Suprapubic skin (tissue), 4 donors: ENCODE data around the gene DHCR7. TPM values are rescaled to one million over a fixed set of nuclear protein-coding genes. Genes with fewer than 3 reads are reported as not detected.
A peak's percentile ranks its signal among the peaks of the same experiment; 100 is the strongest.

Source experiments
- DNase-seq, 2 donors: peaks; one replicate each; pipeline ENCODE4 v3.0.0-alpha.2; 2019; ENCODE audit warnings: low spot score in 2 of 2
- H3K27ac ChIP-seq: fragments of 200-600 bp; sonication (generic); one replicate; pipeline ENCODE4 v1.5.1; 2019
- H3K27me3 ChIP-seq: fragments of 200-600 bp; sonication (generic); one replicate; pipeline ENCODE4 v1.5.1; 2019
- H3K36me3 ChIP-seq: fragments of 200-600 bp; sonication (generic); one replicate; pipeline ENCODE4 v1.5.1; 2019
- H3K4me1 ChIP-seq: fragments of 200-600 bp; sonication (generic); one replicate; pipeline ENCODE4 v1.5.1; 2019
- H3K4me3 ChIP-seq: fragments of 200-600 bp; sonication (generic); one replicate; pipeline ENCODE4 v1.5.1; 2019; ENCODE audit warnings: mild to moderate bottlenecking
- H3K9me3 ChIP-seq: fragments of 200-600 bp; sonication (generic); one replicate; pipeline ENCODE4 v1.5.1; 2019
- EP300 ChIP-seq: sonication (generic); formaldehyde crosslinking; IDR thresholded peaks from one replicate; pipeline ENCODE4 v1.6.1; 2017; ENCODE audit warnings: antibody characterized with exemption
- POLR2A ChIP-seq, 2 donors: fragments of 450-650 bp; IDR thresholded peaks; one replicate each; pipeline ENCODE4 v1.6.1; 2017; ENCODE audit warnings: antibody characterized with exemption in 2 of 2, mild to moderate bottlenecking in 2 of 2, moderate library complexity in 2 of 2
- POLR2AphosphoS5 ChIP-seq, 3 donors: sonication (generic); formaldehyde crosslinking; IDR thresholded peaks; one replicate each; pipeline ENCODE4 v1.6.1; 2017; ENCODE audit warnings: antibody characterized with exemption in 3 of 3
- WGBS: methylation state at CpG from one replicate; pipeline ENCODE4 v1.1.5; 2018; 5-methylcytosine and 5-hydroxymethylcytosine counted together
- total RNA-seq, 4 donors: library from RNA; depleted of rRNA; stranded (reverse); fragments of >200 nt; gene quantifications; one replicate each; pipeline ENCODE4 v1.1.0, GENCODE V29; 2016
- TF ChIP-seq, protein P1 (sequence below), 2 donors: fragments of 200-600 bp in 1 of 2; fragments of 450-650 bp in 1 of 2; sonication (generic) in 1 of 2; IDR thresholded peaks; one replicate each; pipeline ENCODE4 v1.5.1; 2016 to 2019; ENCODE audit warnings: antibody characterized with exemption in 2 of 2, mild to moderate bottlenecking in 1 of 2, moderate library complexity in 1 of 2

DHCR7 gene
- total RNA-seq, 4 donors from 2014 or later: 41.8 to 140 (median 76.7) TPM

DNA sequence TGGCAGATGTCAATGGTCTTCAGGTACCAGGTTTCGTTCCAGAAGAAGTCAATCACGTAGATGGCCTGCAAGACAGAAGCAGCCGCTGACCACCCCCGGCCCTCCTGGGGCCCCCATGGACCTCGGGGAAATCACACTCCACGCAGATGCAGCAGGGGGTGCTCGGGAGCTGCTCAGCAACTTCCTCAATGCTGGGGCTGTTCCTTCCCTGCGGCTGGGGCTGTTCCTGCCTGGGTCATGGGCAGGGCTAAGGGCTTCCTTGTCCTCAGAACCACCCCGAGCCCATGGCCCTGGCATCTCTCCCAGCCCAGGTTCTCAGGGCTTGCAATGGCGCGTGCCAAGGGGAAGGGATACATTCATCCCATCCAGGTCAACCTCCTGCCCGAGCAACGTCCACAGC lies 10.3 kb downstream of the DHCR7 start:
- WGBS: 84% methylated on average over 5 of the region's 13 CpGs
- Histone ChIP-seq H3K4me1 (peaks cover 18% of the 10 kb centered on the region), H3K36me3 (peaks cover 23% of the 10 kb centered on the region), H3K4me3 (no peak overlapping the region), H3K9me3 (no peaks in the 10 kb centered on the region), H3K27ac (no peak overlapping the region), H3K27me3 (peaks cover 2% of the 10 kb centered on the region)
- no peak for TF ChIP-seq EP300
- no peak for TF ChIP-seq POLR2A (IDR thresholded peaks at IDR 0.05)
- TF ChIP-seq, protein P1, sequence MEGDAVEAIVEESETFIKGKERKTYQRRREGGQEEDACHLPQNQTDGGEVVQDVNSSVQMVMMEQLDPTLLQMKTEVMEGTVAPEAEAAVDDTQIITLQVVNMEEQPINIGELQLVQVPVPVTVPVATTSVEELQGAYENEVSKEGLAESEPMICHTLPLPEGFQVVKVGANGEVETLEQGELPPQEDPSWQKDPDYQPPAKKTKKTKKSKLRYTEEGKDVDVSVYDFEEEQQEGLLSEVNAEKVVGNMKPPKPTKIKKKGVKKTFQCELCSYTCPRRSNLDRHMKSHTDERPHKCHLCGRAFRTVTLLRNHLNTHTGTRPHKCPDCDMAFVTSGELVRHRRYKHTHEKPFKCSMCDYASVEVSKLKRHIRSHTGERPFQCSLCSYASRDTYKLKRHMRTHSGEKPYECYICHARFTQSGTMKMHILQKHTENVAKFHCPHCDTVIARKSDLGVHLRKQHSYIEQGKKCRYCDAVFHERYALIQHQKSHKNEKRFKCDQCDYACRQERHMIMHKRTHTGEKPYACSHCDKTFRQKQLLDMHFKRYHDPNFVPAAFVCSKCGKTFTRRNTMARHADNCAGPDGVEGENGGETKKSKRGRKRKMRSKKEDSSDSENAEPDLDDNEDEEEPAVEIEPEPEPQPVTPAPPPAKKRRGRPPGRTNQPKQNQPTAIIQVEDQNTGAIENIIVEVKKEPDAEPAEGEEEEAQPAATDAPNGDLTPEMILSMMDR (IDR thresholded peaks at IDR 0.05): no peak
- no peak for DNase-seq

DNA sequence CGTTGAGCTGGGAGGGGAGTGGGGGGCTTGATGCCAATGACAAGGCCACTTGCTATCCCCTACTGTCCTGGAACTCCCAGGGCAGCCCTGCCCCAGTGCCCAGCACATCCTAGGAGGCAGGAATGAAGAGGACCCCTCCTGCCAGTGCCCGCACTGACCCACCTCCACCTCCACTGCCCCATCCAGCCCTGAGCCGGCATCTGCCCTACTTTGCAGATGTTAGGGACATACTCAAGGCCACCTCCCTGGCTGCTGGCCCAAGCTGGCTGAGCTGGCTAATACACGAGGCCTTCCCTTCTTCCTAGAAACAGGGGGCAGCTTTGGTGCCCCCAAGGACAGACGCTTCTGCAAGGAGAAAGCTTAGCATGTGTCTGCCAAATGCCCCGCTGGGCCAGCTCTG lies 10.8 kb downstream of the DHCR7 start:
- Histone ChIP-seq H3K36me3 (peaks cover 23% of the 10 kb centered on the region), H3K27me3 (no peaks in the 10 kb centered on the region), H3K4me3 (no peak overlapping the region), H3K27ac (no peak overlapping the region), H3K9me3 (no peaks in the 10 kb centered on the region), H3K4me1 (peaks cover 23% of the 10 kb centered on the region)
- no peak for TF ChIP-seq EP300
- TF ChIP-seq, protein P1 (IDR thresholded peaks at IDR 0.05): no peak
- TF ChIP-seq POLR2A (IDR thresholded peaks at IDR 0.05): no peak
- no peak for TF ChIP-seq POLR2AphosphoS5 (IDR thresholded peaks at IDR 0.05)
- no peak for DNase-seq
- WGBS: 82% methylated on average over 3 of the region's 6 CpGs

DNA sequence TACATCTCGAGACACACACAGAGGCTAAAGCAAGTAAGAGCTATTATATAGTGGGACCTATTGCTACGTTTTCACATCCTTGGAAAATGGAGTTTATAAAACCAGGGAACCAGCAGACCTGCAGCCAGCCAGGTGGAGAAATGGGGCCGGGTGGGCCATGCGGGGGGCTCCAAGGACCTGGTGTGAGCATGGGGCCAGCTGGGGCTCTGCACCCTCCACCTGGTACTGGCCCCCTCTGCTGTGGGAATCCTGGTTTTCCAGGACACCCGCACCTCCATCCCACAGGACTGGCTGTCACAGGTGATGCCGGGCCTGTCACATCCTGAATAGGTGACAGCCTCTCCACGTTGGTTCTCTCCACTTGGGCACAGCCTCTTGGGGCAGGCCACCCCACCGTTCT lies 11.3 kb downstream of the DHCR7 start:
- TF ChIP-seq POLR2AphosphoS5 (IDR thresholded peaks at IDR 0.05): no peak
- no peak for TF ChIP-seq POLR2A (IDR thresholded peaks at IDR 0.05)
- no peak for TF ChIP-seq EP300
- TF ChIP-seq, protein P1 (IDR thresholded peaks at IDR 0.05): no peak
- no peak overlapping the region for H3K27ac ChIP-seq
- no peak overlapping the region for H3K4me3 ChIP-seq
- H3K36me3 ChIP-seq: peaks cover 19% of the 10 kb centered on the region
- no peaks in the 10 kb centered on the region for H3K27me3 ChIP-seq
- WGBS: 77% methylated on average over 3 of the region's 8 CpGs
- DNase-seq: no peak
- H3K9me3 ChIP-seq: no peaks in the 10 kb centered on the region
- H3K4me1 ChIP-seq: peaks cover 26% of the 10 kb centered on the region

DNA sequence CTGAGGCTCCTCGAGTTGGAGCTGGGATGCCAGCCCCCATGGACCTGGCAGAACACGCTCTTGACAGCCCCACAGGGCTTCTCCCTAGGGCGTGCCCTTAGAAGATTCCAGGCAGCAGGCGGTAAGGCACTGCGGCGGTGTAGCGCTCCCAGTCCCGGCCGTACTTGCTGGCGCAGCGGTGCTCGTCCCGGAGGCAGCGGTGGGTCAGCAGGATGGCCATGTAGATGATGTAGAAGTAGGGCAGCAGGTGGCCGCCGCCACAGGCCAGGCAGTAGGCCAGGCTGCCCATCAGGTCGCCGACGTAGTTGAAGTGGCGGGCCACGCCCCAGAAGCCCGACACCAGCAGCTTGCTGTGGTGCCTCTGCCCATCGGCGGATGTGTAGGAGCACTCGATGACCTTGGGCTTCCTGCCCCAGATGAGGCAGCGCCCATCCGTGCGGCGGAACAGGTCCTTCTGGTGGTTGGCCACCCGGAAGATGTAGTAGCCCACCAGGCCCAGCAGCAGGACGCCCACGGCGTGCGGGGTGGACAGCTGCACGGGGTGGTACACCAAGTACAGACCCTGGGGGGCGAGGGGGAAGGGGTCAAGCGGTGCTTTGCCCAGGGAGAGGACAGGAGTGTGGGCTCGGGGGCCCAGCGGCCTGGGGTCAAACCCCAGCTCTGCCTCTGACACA lies 12.8 kb downstream of the DHCR7 start:
- TF ChIP-seq, protein P1 (IDR thresholded peaks at IDR 0.05): no peak
- TF ChIP-seq POLR2AphosphoS5 (IDR thresholded peaks at IDR 0.05) (no peak), POLR2A (IDR thresholded peaks at IDR 0.05) (no peak), EP300 (no peak)
- WGBS: 86% methylated on average over 25 of the region's 39 CpGs
- DNase-seq: peak; percentile 58 to 67
- peaks cover 34% of the 10 kb centered on the region for H3K4me1 ChIP-seq
- H3K4me3 ChIP-seq: no peak overlapping the region
- H3K27ac ChIP-seq: peak overlapping the region; percentile 26
- H3K36me3 ChIP-seq: peaks cover 7% of the 10 kb centered on the region
- H3K9me3 ChIP-seq: no peaks in the 10 kb centered on the region
- H3K27me3 ChIP-seq: no peaks in the 10 kb centered on the region

DNA sequence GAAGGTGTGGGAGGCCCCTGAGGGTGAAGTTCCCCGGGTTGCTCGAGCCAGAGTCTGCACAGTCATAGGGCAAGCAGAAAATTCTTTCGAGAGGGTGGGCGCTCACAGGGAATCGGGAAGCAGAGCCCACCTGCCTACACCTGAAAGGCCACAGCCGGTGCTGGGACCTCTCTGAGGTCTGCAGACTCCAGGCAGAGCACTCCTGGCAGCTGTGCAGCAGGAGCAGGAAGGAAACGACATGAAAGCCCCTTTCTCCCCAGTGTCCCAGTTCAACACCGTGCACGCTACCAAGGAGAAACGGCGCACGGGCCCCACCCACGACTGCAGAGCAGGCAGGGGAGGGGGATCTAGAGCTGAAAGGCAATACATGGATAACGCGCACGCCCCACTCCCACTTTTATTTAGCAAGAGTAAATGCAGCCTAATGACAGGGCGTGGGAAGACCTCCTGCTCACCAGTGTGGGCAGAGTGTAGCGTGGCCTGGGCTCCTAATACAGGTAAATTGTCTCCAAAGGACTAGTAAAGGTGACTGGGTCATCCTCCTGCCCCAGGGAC lies 13.5 kb downstream of the DHCR7 start:
- no peak for TF ChIP-seq EP300
- TF ChIP-seq POLR2A (IDR thresholded peaks at IDR 0.05): no peak
- TF ChIP-seq, protein P1 (IDR thresholded peaks at IDR 0.05): no peak
- no peak for TF ChIP-seq POLR2AphosphoS5 (IDR thresholded peaks at IDR 0.05)
- H3K27me3 ChIP-seq: no peaks in the 10 kb centered on the region
- peak overlapping the region; percentile 78 for H3K27ac ChIP-seq
- no peaks in the 10 kb centered on the region for H3K9me3 ChIP-seq
- peaks cover 34% of the 10 kb centered on the region for H3K4me1 ChIP-seq
- H3K36me3 ChIP-seq: peaks cover 7% of the 10 kb centered on the region
- DNase-seq: peak in 1 of 2 donors; percentile 57
- WGBS: 75% methylated on average over 15 of the region's 18 CpGs
- H3K4me3 ChIP-seq: no peak overlapping the region
